Measurements from ENCODE around the gene ESD. TPM values are rescaled to one million over a fixed set of nuclear protein-coding genes. Genes with fewer than 3 reads are reported as not detected.

Gene ESD
- total RNA-seq, 1 experiment from 2014 or later = 58.7 TPM

- peak; percentile 92 for TF ChIP-seq SMAD3 (CRISPR knock-in tag; IDR thresholded peaks at IDR 0.05; ENCODE audit: borderline replicate concordance)
Observed at GRCh38 chr13:46796515-46797474, at the start of gene ESD (continued).

DNA sequence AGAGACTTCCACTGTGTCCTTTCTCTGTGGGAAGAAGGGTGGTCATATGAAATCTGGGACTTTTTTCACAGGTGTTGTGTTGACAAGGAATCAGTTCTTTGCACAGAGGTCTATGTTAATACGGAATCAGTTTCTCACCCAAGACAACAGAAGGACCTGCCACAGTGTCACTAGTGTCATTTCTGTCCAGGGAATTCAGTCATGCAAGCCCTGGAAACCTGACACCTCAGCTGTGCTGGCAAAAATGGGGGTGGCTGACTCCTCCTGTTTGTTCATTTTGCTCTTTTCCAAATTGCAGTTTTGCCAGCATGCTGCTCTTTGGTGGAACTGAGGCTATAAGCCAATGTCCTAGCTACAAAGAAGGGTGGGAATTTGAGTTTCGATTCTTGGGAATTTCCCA is 49.8 kb upstream of the ESD start:
- CTCF ChIA-PET = interaction anchor here (2.4 kb wide), 1 partner anchor 47 kb away, joined by 8 read pairs; no protein-coding TSS in a partner anchor
- no peak for DNase-seq (ENCODE audit: low spot score)
- H3K9me3 Mint-ChIP-seq = no peaks in the 10 kb centered on the region
- ATAC-seq = no peak
- H3K4me3 Mint-ChIP-seq = no peak overlapping the region
- H3K4me1 Mint-ChIP-seq = peaks cover 5% of the 10 kb centered on the region; the same call in 1 of the 2 replicates
- no peaks in the 10 kb centered on the region for H3K27me3 Mint-ChIP-seq (ENCODE audit: low read depth)
- no peaks in the 10 kb centered on the region for H3K36me3 Mint-ChIP-seq
- H3K27ac Mint-ChIP-seq = no peak overlapping the region
- POLR2A ChIA-PET = no interaction called here
- TF ChIP-seq, protein P1, sequence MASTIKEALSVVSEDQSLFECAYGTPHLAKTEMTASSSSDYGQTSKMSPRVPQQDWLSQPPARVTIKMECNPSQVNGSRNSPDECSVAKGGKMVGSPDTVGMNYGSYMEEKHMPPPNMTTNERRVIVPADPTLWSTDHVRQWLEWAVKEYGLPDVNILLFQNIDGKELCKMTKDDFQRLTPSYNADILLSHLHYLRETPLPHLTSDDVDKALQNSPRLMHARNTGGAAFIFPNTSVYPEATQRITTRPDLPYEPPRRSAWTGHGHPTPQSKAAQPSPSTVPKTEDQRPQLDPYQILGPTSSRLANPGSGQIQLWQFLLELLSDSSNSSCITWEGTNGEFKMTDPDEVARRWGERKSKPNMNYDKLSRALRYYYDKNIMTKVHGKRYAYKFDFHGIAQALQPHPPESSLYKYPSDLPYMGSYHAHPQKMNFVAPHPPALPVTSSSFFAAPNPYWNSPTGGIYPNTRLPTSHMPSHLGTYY (CRISPR knock-in tag; IDR thresholded peaks at IDR 0.05) = no peak
- TF ChIP-seq ARID4B (CRISPR knock-in tag; IDR thresholded peaks at IDR 0.05; ENCODE audit: borderline replicate concordance) = no peak
- no peak for TF ChIP-seq NFE2L1 (CRISPR knock-in tag; IDR thresholded peaks at IDR 0.05)
- no peak for TF ChIP-seq ETV6 (CRISPR knock-in tag; IDR thresholded peaks at IDR 0.05)
- TF ChIP-seq JUN (CRISPR knock-in tag; IDR thresholded peaks at IDR 0.05) = no peak
- TF ChIP-seq ZNF425 (CRISPR knock-in tag; conservative IDR thresholded peaks at IDR 0.05) = no peak
- no peak for TF ChIP-seq FOXJ3 (CRISPR knock-in tag; IDR thresholded peaks at IDR 0.05; ENCODE audit: borderline replicate concordance)
- no peak for TF ChIP-seq CTCF (IDR thresholded peaks at IDR 0.05)
- no peak for TF ChIP-seq AFF4 (CRISPR knock-in tag; IDR thresholded peaks at IDR 0.05; ENCODE audit: borderline replicate concordance)
- TF ChIP-seq, protein P2, sequence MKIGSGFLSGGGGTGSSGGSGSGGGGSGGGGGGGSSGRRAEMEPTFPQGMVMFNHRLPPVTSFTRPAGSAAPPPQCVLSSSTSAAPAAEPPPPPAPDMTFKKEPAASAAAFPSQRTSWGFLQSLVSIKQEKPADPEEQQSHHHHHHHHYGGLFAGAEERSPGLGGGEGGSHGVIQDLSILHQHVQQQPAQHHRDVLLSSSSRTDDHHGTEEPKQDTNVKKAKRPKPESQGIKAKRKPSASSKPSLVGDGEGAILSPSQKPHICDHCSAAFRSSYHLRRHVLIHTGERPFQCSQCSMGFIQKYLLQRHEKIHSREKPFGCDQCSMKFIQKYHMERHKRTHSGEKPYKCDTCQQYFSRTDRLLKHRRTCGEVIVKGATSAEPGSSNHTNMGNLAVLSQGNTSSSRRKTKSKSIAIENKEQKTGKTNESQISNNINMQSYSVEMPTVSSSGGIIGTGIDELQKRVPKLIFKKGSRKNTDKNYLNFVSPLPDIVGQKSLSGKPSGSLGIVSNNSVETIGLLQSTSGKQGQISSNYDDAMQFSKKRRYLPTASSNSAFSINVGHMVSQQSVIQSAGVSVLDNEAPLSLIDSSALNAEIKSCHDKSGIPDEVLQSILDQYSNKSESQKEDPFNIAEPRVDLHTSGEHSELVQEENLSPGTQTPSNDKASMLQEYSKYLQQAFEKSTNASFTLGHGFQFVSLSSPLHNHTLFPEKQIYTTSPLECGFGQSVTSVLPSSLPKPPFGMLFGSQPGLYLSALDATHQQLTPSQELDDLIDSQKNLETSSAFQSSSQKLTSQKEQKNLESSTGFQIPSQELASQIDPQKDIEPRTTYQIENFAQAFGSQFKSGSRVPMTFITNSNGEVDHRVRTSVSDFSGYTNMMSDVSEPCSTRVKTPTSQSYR (CRISPR knock-in tag; IDR thresholded peaks at IDR 0.05) = no peak
- TF ChIP-seq IRF2 (CRISPR knock-in tag; IDR thresholded peaks at IDR 0.05; ENCODE audit: borderline replicate concordance, low read depth) = no peak
- no peak for TF ChIP-seq TP53 (CRISPR knock-in tag; IDR thresholded peaks at IDR 0.05)
- no peak for TF ChIP-seq ZBTB43 (CRISPR knock-in tag; IDR thresholded peaks at IDR 0.05)
- TF ChIP-seq ZNF416 (CRISPR knock-in tag; IDR thresholded peaks at IDR 0.05) = no peak

Measured in WTC11 (cell line).